GM19193 (cell line): ENCODE measurements around the gene SLC66A2.

Experiments used
- POLR2A ChIP-seq: IDR thresholded peaks from 4 replicates; pipeline ENCODE4 v1.6.1; 2011; ENCODE audit not compliant: insufficient read depth, insufficient read length; ENCODE audit errors: extremely low read depth

The SLC66A2 gene

DNA sequence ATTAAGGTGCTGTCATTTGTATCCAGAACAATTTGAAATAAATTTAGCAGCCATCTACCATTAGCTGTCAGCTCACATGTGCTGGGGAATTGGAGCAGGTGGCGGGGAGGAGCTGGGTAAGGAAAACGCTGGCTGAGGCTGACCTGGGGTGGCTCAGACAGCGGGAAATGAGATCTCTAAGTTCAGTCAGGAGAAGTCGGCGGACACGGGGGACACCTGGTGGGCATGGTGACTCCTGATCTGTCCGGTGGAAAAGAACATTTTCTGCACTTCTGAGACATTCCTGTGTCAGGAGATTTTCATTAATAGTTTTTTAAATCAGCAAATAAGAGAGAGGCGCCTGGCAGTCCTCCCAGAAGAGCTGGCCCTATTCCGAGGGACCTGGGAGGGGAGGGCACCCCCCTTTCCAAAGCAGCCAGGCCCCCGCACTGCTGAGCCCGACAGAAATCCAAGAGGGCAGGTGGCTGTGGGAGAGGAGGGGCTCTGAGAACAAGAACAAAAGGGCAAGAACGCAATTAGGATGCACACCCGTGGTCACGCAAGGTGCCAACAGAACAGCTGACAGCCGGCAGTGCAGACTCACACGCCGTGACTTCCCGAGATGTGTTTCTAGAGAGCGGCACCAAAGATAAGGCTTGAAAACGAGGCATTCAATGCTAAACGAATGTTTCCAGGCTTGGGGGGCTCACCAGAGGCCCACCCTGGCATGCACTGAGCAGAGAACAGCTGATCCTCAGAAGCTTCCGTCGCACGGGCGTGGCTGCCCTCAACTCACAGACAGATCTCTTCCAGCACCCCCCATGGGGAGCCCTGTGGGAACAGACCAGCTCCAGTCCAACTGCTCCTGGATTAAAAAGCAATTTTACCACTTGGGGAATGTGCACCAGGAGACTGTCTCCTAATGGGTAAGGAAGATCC lies 26.4 kb downstream of the SLC66A2 start:
- TF ChIP-seq POLR2A, result no peak

DNA sequence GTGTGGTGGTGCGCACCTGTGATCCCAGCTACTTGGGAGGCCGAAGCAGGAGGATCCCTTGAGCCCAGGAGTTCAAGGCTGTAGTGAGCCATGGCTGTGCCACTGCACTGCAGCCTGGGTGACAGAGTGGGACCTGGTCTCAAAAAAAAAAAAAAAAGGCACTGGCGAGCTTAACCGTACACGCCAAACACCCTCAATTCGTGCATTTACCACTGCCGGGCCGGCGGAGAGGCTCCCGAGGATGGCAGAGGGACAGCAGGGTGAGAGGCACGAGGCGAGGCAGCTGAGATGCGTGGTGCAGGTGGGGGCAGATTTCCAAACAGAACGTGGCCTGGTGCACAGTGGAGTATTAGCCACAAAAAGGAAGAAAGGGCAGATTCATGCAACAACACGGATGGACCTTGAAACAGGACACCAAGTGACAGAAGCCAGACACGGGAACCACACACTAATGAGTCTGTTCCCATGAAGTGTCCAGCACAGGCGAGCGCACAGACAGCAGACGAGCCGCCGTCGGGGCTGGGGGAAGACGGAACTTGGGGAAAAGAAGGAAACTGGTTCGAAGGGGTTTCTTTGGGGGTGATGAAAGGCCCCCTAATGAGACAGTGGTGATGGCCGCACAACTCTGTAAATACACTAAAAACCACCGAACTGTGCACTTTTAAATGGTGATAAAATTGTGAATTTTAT lies 27.4 kb downstream of the SLC66A2 start:
- TF ChIP-seq POLR2A, result no peak

DNA sequence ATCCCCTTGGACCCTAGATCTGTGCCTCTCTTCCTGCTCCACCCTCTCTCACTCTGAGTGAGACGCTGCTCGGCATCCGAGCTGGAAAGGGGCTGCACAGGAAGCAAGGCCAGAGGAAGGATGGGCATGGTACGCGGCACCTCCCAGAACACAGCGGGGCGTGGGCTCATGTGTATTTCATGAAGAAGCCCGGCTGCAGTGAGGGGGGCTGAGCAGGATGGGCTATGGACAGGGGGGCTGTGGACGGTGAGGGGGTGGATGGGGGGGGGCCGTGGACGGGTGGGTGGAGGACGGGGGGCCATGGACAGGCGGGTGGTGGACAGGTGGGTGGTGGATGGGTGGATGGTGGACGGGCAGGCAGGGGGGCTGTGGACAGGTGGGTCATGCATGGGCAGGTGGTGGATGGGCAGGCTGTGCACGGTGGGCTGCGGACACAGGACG lies 28.5 kb downstream of the SLC66A2 start:
- TF ChIP-seq POLR2A, result no peak

DNA sequence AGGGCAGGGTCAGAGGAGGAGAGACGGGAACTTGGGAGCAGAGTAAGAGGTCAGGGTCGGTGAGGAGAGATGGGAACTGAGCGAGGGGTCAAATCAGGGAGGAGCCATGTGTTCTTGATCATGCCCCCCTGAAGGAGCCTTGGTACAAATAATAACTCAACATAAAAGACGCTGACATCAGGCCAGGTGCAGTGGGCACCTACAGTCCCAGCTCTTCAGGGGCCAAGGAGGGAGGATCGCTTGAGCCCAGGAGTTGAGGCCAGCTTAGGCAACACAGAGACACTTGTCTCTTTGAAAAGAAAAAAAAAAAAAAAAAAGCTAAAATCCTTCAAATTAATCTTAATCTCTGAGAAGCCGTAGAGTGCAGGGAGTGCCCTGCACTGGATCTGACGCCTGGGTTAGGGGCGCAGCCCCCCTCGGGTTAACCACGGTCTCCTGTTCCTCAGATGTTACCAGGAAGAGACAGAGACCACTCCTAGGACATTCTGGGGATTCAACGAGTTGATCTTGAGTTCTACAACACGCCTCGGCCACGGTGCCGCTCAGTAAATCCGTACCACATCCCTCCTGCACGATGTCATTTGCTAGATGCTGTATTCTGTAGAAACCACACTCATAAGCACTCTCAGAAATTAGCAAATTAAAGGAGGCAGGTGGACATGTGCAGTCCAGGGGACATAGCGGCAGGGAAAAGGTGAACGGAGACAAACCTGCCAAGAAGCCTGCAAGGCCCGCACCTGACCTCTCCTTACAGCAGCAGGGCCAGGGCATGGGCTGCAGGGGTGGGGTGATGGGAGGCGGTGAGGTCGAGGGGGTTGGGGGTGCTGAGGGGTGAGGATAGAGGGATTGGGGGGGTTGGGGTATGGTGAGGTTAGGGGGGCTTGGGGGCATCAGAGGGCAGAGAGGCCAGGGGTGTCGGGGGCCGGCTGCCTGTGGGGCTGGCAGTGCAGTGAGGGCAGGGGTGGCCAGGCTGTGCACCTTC lies 29.2 kb downstream of the SLC66A2 start:
- no peak for TF ChIP-seq POLR2A

DNA sequence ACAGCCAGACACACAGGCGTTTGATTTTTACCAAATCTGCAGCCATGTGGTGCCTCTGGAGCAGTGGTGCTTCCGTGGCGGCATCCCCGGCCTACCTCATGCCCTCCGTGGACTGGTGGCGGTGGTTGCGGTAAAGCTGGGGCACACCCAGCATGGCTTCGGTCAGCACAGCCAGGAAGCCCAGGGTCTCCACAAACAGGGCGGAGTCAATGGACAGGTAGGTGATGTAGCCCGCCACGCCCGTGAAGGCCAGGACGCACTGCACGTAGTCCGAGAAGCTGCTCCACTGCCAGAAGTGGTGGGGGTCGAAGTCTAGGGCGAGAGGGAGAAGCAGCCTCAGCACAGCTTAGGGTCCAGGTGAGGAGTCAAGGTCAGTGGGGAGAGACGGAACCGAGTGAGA lies 32.4 kb downstream of the SLC66A2 start:
- TF ChIP-seq POLR2A, result no peak

DNA sequence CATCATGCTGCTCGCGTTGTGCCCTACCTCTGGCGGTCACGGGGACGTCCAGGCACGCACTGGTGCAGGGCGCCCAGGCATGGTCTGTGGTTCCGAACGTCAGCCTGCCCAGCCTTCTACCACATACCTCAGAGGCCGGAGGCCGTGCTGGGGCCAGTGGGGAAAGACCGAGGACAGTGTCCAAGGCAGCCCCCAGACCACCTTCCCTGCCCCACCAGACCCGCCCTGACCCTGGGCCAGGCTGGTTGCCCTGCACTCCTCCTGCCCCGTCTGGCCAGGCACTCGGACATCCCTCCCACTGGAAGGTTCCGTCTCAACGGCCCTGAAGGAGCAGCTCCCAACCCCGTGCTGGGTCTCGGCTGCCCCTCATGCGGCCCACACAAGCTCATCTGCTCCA lies 32.8 kb downstream of the SLC66A2 start:
- no peak for TF ChIP-seq POLR2A

DNA sequence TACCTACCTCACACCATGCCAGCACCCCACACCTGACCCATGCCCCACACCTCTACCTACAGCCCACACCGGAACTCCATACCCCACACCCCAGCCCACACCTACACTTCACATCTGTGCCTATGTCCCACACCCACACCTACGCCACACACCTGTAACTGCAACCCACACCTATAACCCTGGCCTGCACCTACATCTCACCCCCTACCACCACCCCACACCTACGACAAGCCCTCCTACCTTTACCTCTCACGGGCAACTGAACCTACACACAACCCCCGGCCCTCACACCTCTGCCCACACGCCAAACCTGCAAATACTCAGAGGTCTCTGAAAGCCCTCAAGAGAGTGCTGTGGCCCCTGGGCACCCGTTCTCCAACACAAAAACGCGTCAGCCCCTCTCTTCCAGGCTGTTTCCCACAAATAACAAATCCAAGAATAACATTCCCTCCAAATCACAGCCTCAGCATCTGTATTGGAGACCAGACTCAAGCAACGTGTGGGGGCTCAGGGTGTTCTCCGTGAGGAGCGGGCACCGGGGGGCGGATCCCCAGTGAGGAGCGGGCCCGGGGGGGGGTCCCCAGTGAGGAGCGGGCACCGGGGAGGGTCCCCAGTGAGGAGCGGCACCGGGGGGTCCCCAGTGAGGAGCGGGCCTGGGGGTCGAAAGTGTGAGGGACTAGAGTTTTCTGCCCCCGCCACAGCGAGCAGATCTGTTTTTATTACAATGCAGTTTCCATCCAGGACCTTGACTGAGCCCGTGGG lies 33.4 kb downstream of the SLC66A2 start:
- TF ChIP-seq POLR2A, result no peak

DNA sequence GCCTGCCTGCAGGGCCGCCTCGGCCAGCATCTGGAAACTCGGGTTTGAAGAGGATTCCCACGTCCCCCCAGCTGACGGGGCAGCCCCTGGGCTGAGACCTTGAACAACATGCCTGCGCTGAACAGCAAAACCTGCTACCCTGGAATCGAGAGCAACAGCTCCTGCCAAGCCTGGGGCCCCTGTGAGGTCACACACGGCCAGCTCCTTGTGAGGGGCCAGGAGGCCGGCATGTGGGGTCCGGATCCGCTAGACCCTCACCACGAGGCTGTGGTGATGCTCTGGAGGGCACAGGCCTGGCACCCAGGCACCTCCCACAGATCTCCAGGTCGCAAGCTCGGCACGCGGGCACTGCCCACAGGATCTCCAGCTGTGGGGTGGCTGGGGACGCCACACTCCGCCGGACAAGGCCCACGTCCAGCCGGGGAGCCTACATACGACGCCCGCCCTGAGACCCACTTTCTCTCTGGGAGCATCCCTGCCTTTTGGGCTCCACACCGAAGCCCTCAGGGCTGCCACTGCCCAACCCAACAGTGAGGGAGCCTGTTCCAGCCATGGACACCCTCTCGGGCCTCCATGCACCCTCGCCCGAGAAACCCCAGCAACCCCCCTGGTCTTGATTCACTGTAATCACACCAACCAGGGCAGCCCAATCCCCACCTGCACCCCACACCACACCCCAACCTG lies 34.1 kb downstream of the SLC66A2 start:
- no peak for TF ChIP-seq POLR2A

DNA sequence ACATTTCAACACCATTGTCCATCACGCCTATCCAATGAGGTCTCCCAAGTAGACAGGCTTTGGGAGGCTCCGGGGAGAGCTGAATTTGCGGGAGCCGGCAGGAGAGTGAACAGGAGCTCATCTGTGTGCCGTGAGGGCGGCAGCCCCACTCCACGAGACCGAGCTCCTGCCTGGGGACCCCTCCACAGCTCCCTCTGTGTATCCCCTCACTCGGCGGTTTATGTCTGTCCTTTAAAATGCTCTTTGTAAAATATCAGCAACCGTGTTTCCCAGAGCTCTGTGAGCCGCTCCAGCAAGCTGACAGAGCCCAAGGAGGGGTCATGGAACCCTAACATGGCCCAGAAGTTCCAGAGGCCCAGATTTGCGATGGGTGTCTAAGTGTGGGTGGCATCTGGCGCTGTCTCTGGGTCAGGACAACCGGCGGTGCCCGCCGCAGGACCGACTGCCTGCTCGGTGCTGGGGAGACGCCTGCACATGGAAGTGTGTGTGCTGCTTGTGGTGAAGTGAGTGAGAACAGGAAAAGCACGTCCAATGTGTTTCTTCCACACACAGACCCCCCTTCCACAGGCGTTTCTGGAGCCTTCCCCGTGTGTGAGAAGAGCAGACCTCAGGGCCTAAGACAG lies 34.8 kb downstream of the SLC66A2 start:
- TF ChIP-seq POLR2A, result no peak

DNA sequence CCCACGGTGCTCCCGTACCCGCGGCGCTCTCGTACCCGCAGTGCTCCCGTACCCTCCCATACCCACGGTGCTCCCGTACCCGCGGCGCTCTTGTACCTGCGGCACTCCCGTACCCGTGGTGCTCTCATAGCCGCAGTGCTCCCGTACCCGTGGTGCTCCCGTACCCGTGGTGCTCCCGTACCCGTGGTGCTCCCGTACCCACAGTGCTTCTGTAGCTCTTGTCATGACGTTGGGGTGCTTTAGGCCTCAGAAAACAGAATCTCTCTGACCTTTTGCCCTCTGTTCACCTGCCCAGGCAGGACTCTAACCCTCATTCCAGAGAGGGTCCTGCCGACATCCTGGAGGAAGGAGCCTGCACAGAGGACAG lies 35.3 kb downstream of the SLC66A2 start:
- no peak for TF ChIP-seq POLR2A

DNA sequence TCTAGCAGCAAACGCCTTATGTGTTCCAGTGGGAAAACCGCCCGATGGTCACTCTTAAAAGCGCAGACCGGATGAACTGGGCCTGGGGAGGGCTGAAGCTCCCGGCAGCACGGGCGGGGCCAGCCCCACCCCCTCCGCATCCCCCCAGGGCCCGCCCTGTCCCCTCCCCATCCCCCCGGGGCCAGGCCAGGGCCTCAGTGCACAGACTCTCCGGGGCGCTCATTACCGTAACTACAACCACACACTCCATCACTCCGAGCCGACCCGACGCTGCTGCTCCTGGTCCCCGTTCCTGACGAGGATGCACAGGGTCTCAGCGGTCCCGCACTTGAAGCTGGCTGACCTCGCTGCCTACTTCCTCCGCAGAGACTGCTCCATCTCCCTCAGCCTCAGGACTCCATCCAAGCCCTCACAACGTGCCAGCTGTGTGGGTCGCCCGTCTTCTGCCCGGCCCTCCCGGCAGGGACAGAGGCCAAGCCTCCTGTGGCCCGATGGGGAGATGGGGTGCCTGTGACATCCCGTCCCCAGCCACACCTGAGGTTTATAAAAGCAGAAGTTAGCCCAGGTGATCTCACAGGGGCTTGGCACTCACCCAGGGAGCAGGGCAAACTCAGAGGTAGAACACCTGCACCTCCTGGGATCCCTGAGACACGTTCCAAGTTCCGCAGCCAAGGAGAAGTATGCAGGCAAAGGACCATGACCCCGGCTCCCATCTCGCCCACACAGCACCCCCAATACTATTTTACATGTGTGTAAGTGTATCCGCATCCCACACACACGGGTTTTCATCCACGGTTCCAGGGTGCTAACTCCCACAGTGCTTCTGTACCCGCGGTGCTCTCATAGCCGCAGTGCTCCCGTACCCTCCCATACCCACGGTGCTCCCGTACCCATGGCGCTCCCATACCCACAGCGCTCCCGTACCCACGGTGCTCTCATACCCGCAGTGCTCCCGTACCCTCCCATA lies 36.0 kb downstream of the SLC66A2 start:
- TF ChIP-seq POLR2A, result no peak

DNA sequence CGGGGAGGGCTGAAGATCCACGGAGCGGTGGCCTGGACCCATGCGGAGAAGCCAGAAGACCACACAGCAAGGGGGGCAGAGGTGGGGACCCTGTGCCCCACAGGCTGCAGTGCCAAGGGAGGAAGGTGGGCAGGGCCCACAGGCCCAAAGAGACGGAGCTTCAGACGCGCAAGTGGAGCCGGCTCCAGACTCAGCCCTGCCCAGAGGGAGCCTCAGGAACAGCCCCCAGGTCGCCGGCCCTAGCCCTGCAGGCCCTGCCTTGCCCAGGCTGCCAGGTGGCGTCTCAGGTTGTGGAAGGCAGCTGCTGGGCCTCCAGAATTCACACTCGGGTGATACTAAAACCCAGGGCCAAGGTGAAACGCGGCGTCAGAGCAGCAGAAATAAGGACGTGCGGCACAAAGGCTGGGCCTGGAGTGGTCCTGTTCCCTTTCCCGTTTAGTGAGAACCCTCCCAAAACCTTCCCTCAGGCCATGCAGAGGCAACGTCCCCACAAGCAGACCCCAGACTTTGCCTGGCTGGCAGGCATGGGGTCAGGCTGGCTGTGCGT lies 36.8 kb downstream of the SLC66A2 start:
- no peak for TF ChIP-seq POLR2A
